K562 (cell line): ENCODE results near the gene P2RY11. TPM values are rescaled to one million over a fixed set of nuclear protein-coding genes. Genes with fewer than 3 reads are reported as not detected.

ENCODE experiments used
- BMI1 ChIP-seq: fragments of 150-350 bp; IDR thresholded peaks from 2 replicates; pipeline ENCODE4 v1.6.1; 2014; ENCODE audit warnings: low read length
- E2F8 ChIP-seq: fragments of 450-650 bp; IDR thresholded peaks from 2 replicates; pipeline ENCODE4 v1.7.1; 2018; ENCODE audit warnings: mild to moderate bottlenecking, low read depth; ENCODE audit not compliant: partially characterized antibody
- EWSR1 ChIP-seq: fragments of 450-650 bp; IDR thresholded peaks from 2 replicates; pipeline ENCODE4 v1.6.1; 2018; ENCODE audit warnings: borderline replicate concordance, mild to moderate bottlenecking, low read depth, moderate library complexity; ENCODE audit not compliant: partially characterized antibody
- FOXP1 ChIP-seq: sonication (generic); formaldehyde crosslinking; IDR thresholded peaks from 2 replicates; pipeline ENCODE4 v1.8.0; 2022; ENCODE audit warnings: mild to moderate bottlenecking, missing genetic modification reagents
- GATAD2B ChIP-seq: fragments of 450-650 bp; IDR thresholded peaks from 2 replicates; pipeline ENCODE4 v1.6.1; 2017; ENCODE audit warnings: mild to moderate bottlenecking, borderline replicate concordance
- HDGF ChIP-seq: fragments of 450-650 bp; IDR thresholded peaks from 2 replicates; pipeline ENCODE4 v1.6.1; 2016
- JUNB ChIP-seq: fragments of 450-650 bp; formaldehyde crosslinking; conservative IDR thresholded peaks from 2 replicates; pipeline ENCODE4 v1.4.0; 2020; ENCODE audit warnings: mild to moderate bottlenecking
- NFIX ChIP-seq: fragments of 250-450 bp; sonication (Bioruptor Pico); IDR thresholded peaks from 2 replicates; pipeline ENCODE4 v1.4.0; 2020; ENCODE audit warnings: low read depth, mild to moderate bottlenecking, moderate library complexity
- RAD21 ChIP-seq, 2 experiments: fragments of 250-450 bp in 1 of 2; fragments of 450-650 bp in 1 of 2; sonication (Bioruptor Pico) in 1 of 2; formaldehyde crosslinking in 1 of 2; IDR thresholded peaks in 1 of 2; conservative IDR thresholded peaks in 1 of 2; 2 replicates each; pipeline versions ENCODE4 v1.4.0 to v1.8.0; 2020 to 2022; ENCODE audit warnings: mild to moderate bottlenecking in 2 of 2, moderate library complexity in 1 of 2
- TCF7L2 ChIP-seq: fragments of 150-350 bp; IDR thresholded peaks from 2 replicates; pipeline ENCODE4 v1.6.1; 2016; ENCODE audit warnings: low read depth, mild to moderate bottlenecking, low read length, moderate library complexity
- TFAP4 ChIP-seq: sonication (generic); formaldehyde crosslinking; IDR thresholded peaks from 2 replicates; pipeline ENCODE4 v1.8.0; 2022; ENCODE audit warnings: missing genetic modification reagents, mild to moderate bottlenecking, moderate library complexity, borderline replicate concordance
- ZBTB11 ChIP-seq, 3 experiments: fragments of 200-800 bp in 1 of 3; fragments of 250-450 bp in 1 of 3; fragments of 450-650 bp in 1 of 3; sonication (Bioruptor Pico) in 1 of 3; sonication (Bioruptor generic) in 1 of 3; formaldehyde crosslinking in 1 of 3; IDR thresholded peaks; 2 replicates each; pipeline versions ENCODE4 v1.6.1 to v1.8.0; 2016 to 2022; ENCODE audit warnings: mild to moderate bottlenecking in 2 of 3, missing genetic modification characterization in 2 of 3, missing compliant biosample characterization in 1 of 3, moderate library complexity in 1 of 3
- ZBTB2 ChIP-seq: fragments of 450-650 bp; IDR thresholded peaks from 2 replicates; pipeline ENCODE4 v1.6.1; 2016; ENCODE audit warnings: antibody characterized with exemption
- ZKSCAN1 ChIP-seq: fragments of 150-350 bp; IDR thresholded peaks from 2 replicates; pipeline ENCODE4 v1.6.1; 2016; ENCODE audit warnings: low read depth, low read length
- ZNF445 ChIP-seq: fragments of 250-450 bp; sonication (Bioruptor Pico); IDR thresholded peaks from 2 replicates; pipeline ENCODE4 v1.4.0; 2020; ENCODE audit warnings: low read depth, mild to moderate bottlenecking, moderate library complexity
- ZNF589 ChIP-seq: fragments of 200-800 bp; sonication (Bioruptor generic); IDR thresholded peaks from 2 replicates; pipeline ENCODE4 v1.6.1; 2016; ENCODE audit warnings: low read depth, missing genetic modification characterization, missing compliant biosample characterization
- ZNF766 ChIP-seq: fragments of 200-800 bp; sonication (Bioruptor generic); conservative IDR thresholded peaks from 2 replicates; pipeline ENCODE4 v1.6.1; 2016; ENCODE audit warnings: missing genetic modification characterization, missing compliant biosample characterization
- polyA plus RNA-seq, 8 experiments: library from polyadenylated mRNA; depleted of rRNA in 4 of 8; stranded (reverse) in 5 of 8; unstranded in 3 of 8; fragments of >200 nt; fragmentation: Nextera tagmentation in 2 of 8; fragmentation: Illumina TruSeq in 1 of 8; extraction: Ambion mirVana in 2 of 8; extraction: Trizol in 1 of 8; gene quantifications; 2 replicates each; pipeline versions ENCODE4 v1.2.1 to v1.2.3, GENCODE V29; 2011 to 2014; ENCODE audit warnings: inconsistent platforms in 1 of 8, missing spikeins in 1 of 8
- total RNA-seq, 7 experiments: library from RNA; depleted of rRNA in 6 of 7; stranded (reverse); fragments of >200 nt in 6 of 7; fragmentation: Illumina TruSeq in 2 of 7; extraction: Trizol in 2 of 7; gene quantifications; 2 replicates each; pipeline versions ENCODE4 v1.2.1 to v1.2.3, GENCODE V29; 2011 to 2021; ENCODE audit warnings: low replicate concordance in 1 of 7

Gene P2RY11
- total and polyA plus RNA-seq, 9 of the 15 experiments (the other 6 are each of a cell fraction or from before 2014, with no cell fraction given): 0.03 to 10.1 (median 1.5) TPM

- TF ChIP-seq ZKSCAN1 (peak; percentile 77; the same call in 1 of the 2 replicates), RAD21 (CRISPR knock-in tag; conservative IDR thresholded peaks at IDR 0.05 in 1 of 2, IDR thresholded peaks at IDR 0.05 in 1 of 2) (no peak), NFIX (CRISPR knock-in tag) (no peak), E2F8 (peak; percentile 94), ZNF589 (CRISPR knock-in tag) (no peak), EWSR1 (no peak), ZBTB2 (peak; percentile 73; the same call in 1 of the 2 replicates), TCF7L2 (no peak), ZNF445 (no peak), FOXP1 (CRISPR knock-in tag) (peak; percentile 34; the same call in 1 of the 2 replicates), ZBTB11 (CRISPR knock-in tag; IDR thresholded peaks at IDR 0.05) (peak in 1 of 3 experiments; percentile 84; a peak in 2 of 6 replicates), GATAD2B (no peak), JUNB (no peak), ZNF766 (CRISPR knock-in tag) (no peak), HDGF (no peak), BMI1 (peak; percentile 99), TFAP4 (CRISPR knock-in tag) (peak; percentile 99)
Observed at GRCh38 chr19:10106100-10106936, 5.2 kb upstream of the P2RY11 start, which contains the start of gene PPAN (continued).
